Frontal cortex (tissue), 4 donors: ENCODE results near the gene CHGA. TPM values are rescaled to one million over a fixed set of nuclear protein-coding genes. Genes with fewer than 3 reads are reported as not detected.

Experiments
- DNase-seq, 2 donors: peaks; one replicate each; pipeline ENCODE4 v3.0.0; 2012; ENCODE audit warnings: low spot score in 2 of 2
- FAIRE-seq: peaks from 2 replicates; lab custom pipeline; 2012; peaks lifted over from hg19 to GRCh38; lab: Jason Lieb, UNC
- total RNA-seq: library from RNA; depleted of rRNA; stranded (reverse); fragments of >200 nt; gene quantifications from one replicate; pipeline ENCODE4 v1.2.3, GENCODE V29; 2014
- donor health status: control.
- donor health status: control.
- donor health status: control.

The CHGA gene
- total RNA-seq, 1 donor from 2014 or later, result 39.5 TPM

DNA sequence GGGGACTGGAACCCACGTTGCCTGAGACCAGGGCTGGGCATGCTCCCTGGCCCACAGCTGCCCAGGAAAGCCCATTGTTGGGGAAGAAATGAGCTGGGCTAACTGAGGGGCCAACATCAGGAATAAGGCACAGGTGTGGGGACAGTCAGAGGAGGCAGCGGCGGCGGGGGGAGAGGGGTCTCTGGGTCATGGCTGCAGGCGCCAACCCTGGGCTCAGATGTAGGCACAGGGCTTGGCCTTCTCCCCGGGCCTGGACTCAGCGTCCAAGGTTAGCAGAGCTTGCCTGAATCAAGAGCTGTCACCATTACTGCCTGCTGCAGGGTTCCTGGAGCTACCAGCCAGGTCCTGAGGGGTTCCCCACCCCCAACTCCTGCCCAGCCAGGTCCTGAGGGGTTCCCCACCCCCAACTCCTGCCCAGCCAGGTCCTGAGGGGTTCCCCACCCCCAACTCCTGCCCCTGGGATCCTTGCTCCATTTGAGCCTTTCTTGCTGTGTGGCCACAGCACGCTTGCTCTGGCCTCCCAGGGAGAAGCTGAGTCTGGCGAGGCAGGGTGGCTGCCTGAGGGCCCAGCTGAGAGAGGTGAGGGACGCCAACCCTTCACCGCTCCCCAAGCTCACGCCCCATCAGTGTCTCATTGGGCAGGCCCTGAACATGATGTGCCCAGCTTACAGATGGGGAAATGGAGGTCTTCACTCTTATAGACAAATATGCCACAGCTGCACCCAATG lies 6.2 kb downstream of the CHGA start:
- FAIRE-seq, result no peak
- no peak for DNase-seq

- DNase-seq, result no peak
- no peak for FAIRE-seq
These were observed 7.0 kb downstream of the CHGA start for GRCh38 chr14:92929689-92930608.

- DNase-seq (no peak), FAIRE-seq (no peak)
These were observed 8.0 kb downstream of the CHGA start for GRCh38 chr14:92930737-92931602.

GRCh38 chr14:92931681-92932447 lies 8.9 kb downstream of the CHGA start:
- DNase-seq, result no peak
- FAIRE-seq, result no peak

GRCh38 chr14:92932448-92933395 lies 9.8 kb downstream of the CHGA start:
- FAIRE-seq (no peak), DNase-seq (no peak)

GRCh38 chr14:92933481-92933880 lies 10.5 kb downstream of the CHGA start:
- FAIRE-seq, result no peak
- DNase-seq, result no peak

GRCh38 chr14:92934196-92935085 lies 11.5 kb downstream of the CHGA start:
- DNase-seq (no peak), FAIRE-seq (no peak)

DNA sequence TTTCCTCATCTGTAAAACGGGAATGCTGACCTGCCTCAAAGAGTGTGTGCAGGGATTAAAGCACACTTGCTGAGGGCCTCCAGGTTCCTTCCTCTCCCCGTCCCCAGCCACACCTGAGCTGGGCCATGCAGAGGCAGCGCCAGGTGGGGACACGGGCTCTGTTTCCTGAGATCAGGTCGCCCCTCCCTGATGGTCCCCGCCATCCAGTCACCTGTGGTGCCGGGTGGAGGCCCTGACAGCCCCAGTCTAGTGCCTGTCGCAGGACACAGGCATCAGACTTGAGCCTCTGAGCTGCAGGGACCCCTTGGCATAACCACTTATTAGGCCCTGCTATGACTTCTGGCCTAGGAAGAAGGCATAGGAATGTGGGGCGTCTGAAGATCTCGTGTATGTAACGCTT lies 12.5 kb downstream of the CHGA start:
- FAIRE-seq (no peak), DNase-seq (no peak)

DNA sequence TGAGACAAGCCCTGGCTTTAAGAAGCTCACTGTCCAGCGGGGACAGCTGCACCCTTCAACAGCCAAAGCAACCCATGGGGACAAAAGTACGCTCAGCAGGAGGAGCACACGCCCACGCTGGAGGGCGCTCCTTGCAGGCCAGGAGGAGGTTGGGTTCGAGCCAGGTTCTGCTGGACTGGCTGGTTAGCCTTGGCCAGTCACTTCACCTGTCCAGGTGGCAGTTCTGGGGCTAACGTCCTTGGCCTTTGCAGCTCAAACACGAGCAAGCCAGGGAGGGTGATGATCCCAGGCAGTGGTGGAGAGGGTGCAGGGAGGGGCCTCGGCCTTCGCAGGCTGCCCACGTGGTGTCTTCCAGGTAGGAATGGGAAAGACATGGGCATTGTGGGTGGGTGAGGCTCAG lies 13.1 kb downstream of the CHGA start:
- no peak for DNase-seq
- no peak for FAIRE-seq

- FAIRE-seq (no peak), DNase-seq (no peak)
These were observed 14.3 kb downstream of the CHGA start for GRCh38 chr14:92937051-92937937.

GRCh38 chr14:92938235-92938875 lies 15.4 kb downstream of the CHGA start:
- FAIRE-seq (no peak), DNase-seq (no peak)

- DNase-seq, result no peak
- no peak for FAIRE-seq
These were observed 16.1 kb downstream of the CHGA start for GRCh38 chr14:92938890-92939671.

- no peak for DNase-seq
- no peak for FAIRE-seq
These were observed 16.7 kb downstream of the CHGA start for GRCh38 chr14:92939699-92940098.

- FAIRE-seq (no peak), DNase-seq (no peak)
These were observed 17.6 kb downstream of the CHGA start for GRCh38 chr14:92940543-92940942.

DNA sequence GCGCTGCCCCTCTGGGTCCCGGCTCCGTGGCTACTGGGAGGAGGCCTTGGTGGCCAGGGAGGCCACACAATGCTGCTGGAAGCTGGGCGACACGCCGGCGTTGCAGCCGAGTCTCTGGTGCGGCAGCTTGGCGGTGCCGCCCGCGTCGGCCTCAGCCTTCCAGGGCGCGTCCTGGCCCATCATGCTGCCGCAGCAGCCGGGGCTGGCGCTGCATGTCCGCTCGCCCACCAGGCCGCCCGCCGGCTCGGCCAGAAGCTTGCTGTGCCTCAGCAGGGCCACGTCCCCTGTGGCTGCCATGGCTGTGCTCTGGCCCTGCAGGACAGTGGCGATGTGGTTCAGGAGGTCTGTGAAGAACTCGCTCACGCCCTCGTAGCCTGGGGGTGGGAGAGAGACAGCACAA lies 18.6 kb downstream of the CHGA start:
- no peak for FAIRE-seq
- DNase-seq, result no peak
